HCEC 1CT (cell line): ENCODE results near the gene SNRPB.

Experiments used
- DNase-seq: peaks from one replicate; pipeline ENCODE4 v3.0.0-alpha.2; 2017

SNRPB gene

DNA sequence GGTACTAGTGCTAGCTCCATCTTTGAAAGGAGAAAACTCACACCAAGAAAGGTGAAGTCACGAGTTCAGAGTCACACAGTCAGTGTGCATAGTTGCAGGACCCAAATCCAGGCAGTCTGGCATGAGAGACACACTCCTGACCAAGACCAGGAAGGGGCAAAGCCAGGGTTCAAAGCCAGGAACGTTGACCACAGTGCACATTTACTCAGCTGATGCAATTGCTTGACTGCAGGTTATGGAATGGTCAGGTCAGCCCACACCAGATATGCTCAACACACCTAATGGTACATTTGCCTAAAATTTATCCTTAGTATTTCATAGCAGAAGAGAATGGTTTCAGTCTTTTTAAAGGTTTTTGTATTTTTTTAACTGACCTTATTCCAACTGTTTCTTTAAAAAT lies 52.2 kb downstream of the SNRPB start:
- no peak for DNase-seq

DNA sequence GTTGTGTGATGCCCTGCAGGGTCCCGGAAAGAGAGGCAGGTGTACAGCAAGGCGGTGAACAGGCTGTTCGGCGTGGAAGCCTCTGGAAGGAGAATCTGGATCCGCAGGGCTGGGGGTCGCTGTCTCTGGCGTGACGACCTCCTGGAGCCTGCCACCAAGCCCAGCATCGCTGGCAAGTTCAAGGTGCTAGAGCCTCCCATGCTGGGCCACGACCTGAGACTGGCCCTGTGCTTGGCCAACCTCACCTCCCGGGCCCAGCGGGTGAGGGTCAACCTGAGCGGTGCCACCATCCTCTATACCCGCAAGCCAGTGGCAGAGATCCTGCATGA lies 53.4 kb downstream of the SNRPB start:
- DNase-seq = no peak

DNA sequence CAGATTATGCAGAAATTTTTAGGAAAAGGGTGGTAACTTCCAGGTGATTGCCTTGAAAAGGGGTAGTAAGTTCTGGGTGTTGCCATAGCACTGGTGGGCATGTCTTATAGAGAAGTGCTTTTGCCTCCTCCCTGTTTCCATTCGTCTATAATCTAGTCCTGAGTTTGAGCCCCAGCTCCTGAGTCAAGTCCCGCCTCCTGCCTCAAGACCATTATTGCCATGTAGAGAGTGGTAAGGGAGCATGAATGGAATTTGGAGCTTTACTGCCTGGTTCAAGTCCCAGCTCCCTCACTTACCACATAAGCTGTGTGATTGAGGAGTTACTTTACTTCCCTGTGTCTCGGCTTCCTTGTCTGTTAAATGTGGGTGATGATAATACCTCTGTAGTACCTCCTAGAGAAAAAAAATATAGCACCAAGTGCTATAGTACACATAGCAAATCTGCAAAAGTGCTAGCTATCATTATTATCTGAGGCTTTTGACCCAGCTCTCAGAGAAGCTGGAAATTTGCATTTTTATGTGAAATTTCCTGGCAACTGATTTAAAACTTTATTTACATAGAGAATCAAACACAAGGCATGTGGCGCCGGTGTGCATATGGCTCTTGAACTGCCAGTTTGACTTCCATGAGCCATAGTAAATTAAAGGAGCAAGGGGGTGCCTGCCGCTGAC lies 53.9 kb downstream of the SNRPB start:
- DNase-seq = no peak
